Fibroblast of skin of left quadriceps (primary cell): ENCODE data around the gene SULT2B1.
"Not testable (repeated sequence)": the region's sequence is repeated elsewhere in the genome, so short reads cannot be mapped to it uniquely, and the experiment has no call there.

ENCODE experiments used
- DNase-seq, 2 experiments: peaks; one replicate each; pipeline ENCODE4 v3.0.0-alpha.2; 2013; ENCODE audit warnings: low read depth in 2 of 2

Gene SULT2B1

GRCh38 chr19:48529156-48529555, 22.8 kb upstream of the SULT2B1 start:
- no peak for DNase-seq

GRCh38 chr19:48530066-48530720, 21.8 kb upstream of the SULT2B1 start:
- no peak for DNase-seq

GRCh38 chr19:48530770-48531169, 21.2 kb upstream of the SULT2B1 start:
- no peak for DNase-seq

- DNase-seq: no peak
Measured at GRCh38 chr19:48533770-48534169, 18.2 kb upstream of the SULT2B1 start.

GRCh38 chr19:48537541-48537940, 14.4 kb upstream of the SULT2B1 start:
- DNase-seq: no peak

GRCh38 chr19:48538057-48538456, 13.9 kb upstream of the SULT2B1 start:
- not testable (repeated sequence) for DNase-seq

GRCh38 chr19:48539503-48540096, 12.4 kb upstream of the SULT2B1 start:
- no peak for DNase-seq

- DNase-seq: no peak
Measured at GRCh38 chr19:48540110-48540509, 11.9 kb upstream of the SULT2B1 start.

GRCh38 chr19:48541813-48542212, 10.2 kb upstream of the SULT2B1 start:
- no peak for DNase-seq

- no peak for DNase-seq
Measured at GRCh38 chr19:48543121-48543710, 8.8 kb upstream of the SULT2B1 start.

- DNase-seq: no peak
Measured at GRCh38 chr19:48544856-48545750, 6.9 kb upstream of the SULT2B1 start.

GRCh38 chr19:48547722-48548121, 4.2 kb upstream of the SULT2B1 start:
- DNase-seq: no peak

GRCh38 chr19:48548253-48548911, 3.6 kb upstream of the SULT2B1 start:
- no peak for DNase-seq

GRCh38 chr19:48549380-48549779, 2.6 kb upstream of the SULT2B1 start:
- DNase-seq: no peak

GRCh38 chr19:48552406-48553322, 692 bp downstream of the SULT2B1 start:
- DNase-seq: no peak

- DNase-seq: no peak
Measured at GRCh38 chr19:48553676-48554384, 1.9 kb downstream of the SULT2B1 start.

GRCh38 chr19:48554385-48555091, 2.6 kb downstream of the SULT2B1 start:
- DNase-seq: no peak

- no peak for DNase-seq
Measured at GRCh38 chr19:48556163-48556562, 4.2 kb downstream of the SULT2B1 start.

GRCh38 chr19:48556825-48557224, 4.9 kb downstream of the SULT2B1 start:
- DNase-seq: no peak
